HEK293 (cell line): ENCODE measurements around the gene DNAJC3.

ENCODE experiments used
- CTCF ChIA-PET: fragments of 350-600 bp; formaldehyde crosslinking; extraction: SDS; loops from one replicate; lab custom pipeline; 2021; ENCODE audit warnings: antibody characterized with exemption; lab: Yijun Ruan, JAX
- POLR2A ChIA-PET: fragments of 300-600 bp; formaldehyde crosslinking; extraction: SDS; loops from one replicate; lab custom pipeline; 2020; ENCODE audit warnings: antibody characterized with exemption, inconsistent platforms; lab: Yijun Ruan, JAX
- H3K27ac ChIP-seq: fragments of 200-500 bp; sonication (Bioruptor generic); 2 replicates; pipeline ENCODE4 v1.5.1; 2014; ENCODE audit warnings: low read depth, low read length, control low read depth, inconsistent platforms; ENCODE audit errors: extremely low read depth
- H3K36me3 ChIP-seq, 2 experiments: fragments of 200-500 bp in 1 of 2; sonication (Bioruptor generic) in 1 of 2; 1 replicate in 1 of 2; 2 replicates in 1 of 2; pipeline ENCODE4 v1.5.1; 2014 to 2017; ENCODE audit warnings: inconsistent platforms in 2 of 2, low read length in 2 of 2; ENCODE audit not compliant: control insufficient read depth in 2 of 2, insufficient read depth in 1 of 2
- H3K4me1 ChIP-seq: fragments of 200-500 bp; sonication (Bioruptor generic); 2 replicates; pipeline ENCODE4 v1.5.1; 2014; ENCODE audit warnings: mild to moderate bottlenecking, low read length, inconsistent platforms; ENCODE audit not compliant: control insufficient read depth, insufficient read depth
- H3K4me3 ChIP-seq: 2 replicates; pipeline ENCODE4 v1.5.1; 2011; ENCODE audit warnings: low read depth, mild to moderate bottlenecking, control low read depth, low read length, moderate library complexity
- H3K9me3 ChIP-seq: fragments of 200-500 bp; sonication (Bioruptor generic); 2 replicates; pipeline ENCODE4 v1.5.1; 2014; ENCODE audit warnings: low read depth, low read length, inconsistent platforms; ENCODE audit not compliant: control insufficient read depth, insufficient read depth
- SETDB1 ChIP-seq: IDR thresholded peaks from one replicate; pipeline ENCODE4 v1.6.1; 2017; ENCODE audit warnings: mild to moderate bottlenecking, low read length, moderate library complexity, mixed read lengths; ENCODE audit not compliant: insufficient read length
- TRIM28 ChIP-seq: IDR thresholded peaks from 2 replicates; pipeline ENCODE4 v1.6.1; 2011; ENCODE audit warnings: low read length, control low read depth, borderline replicate concordance
- ZBTB7A ChIP-seq: fragments of 450-650 bp; formaldehyde crosslinking; IDR thresholded peaks from 2 replicates; pipeline ENCODE4 v1.5.1; 2016; ENCODE audit warnings: low read depth, missing biosample characterization, missing genetic modification characterization
- ZNF19 ChIP-seq: fragments of 450-650 bp; formaldehyde crosslinking; IDR thresholded peaks from 2 replicates; pipeline ENCODE4; 2016; ENCODE audit warnings: missing biosample characterization, missing genetic modification characterization, low read depth
- ZNF202 ChIP-seq: fragments of 450-650 bp; formaldehyde crosslinking; IDR thresholded peaks from 2 replicates; pipeline ENCODE4 v1.5.1; 2016; ENCODE audit warnings: missing biosample characterization, missing genetic modification characterization, borderline replicate concordance
- ZNF24 ChIP-seq: fragments of 450-650 bp; formaldehyde crosslinking; IDR thresholded peaks from 2 replicates; pipeline ENCODE4 v1.5.1; 2016; ENCODE audit warnings: missing biosample characterization, missing genetic modification characterization
- ZNF248 ChIP-seq: fragments of 450-650 bp; formaldehyde crosslinking; IDR thresholded peaks from 2 replicates; pipeline ENCODE4 v1.5.1; 2017; ENCODE audit warnings: missing biosample characterization, missing genetic modification characterization
- ZNF335 ChIP-seq: fragments of 450-650 bp; formaldehyde crosslinking; conservative IDR thresholded peaks from 2 replicates; pipeline ENCODE4 v1.5.1; 2016; ENCODE audit warnings: missing biosample characterization, missing genetic modification characterization
- ZNF544 ChIP-seq: fragments of 450-650 bp; formaldehyde crosslinking; IDR thresholded peaks from 2 replicates; pipeline ENCODE4 v1.5.0; 2017; ENCODE audit warnings: missing biosample characterization, missing genetic modification characterization
- ZNF600 ChIP-seq: fragments of 450-650 bp; formaldehyde crosslinking; IDR thresholded peaks from 2 replicates; pipeline ENCODE4 v1.5.1; 2016; ENCODE audit warnings: missing biosample characterization, missing genetic modification characterization
- ZNF621 ChIP-seq: fragments of 450-650 bp; formaldehyde crosslinking; IDR thresholded peaks from 2 replicates; pipeline ENCODE4 v1.5.1; 2017; ENCODE audit warnings: missing biosample characterization, missing genetic modification characterization
- ZNF624 ChIP-seq: fragments of 450-650 bp; formaldehyde crosslinking; IDR thresholded peaks from 2 replicates; pipeline ENCODE4 v1.5.1; 2017; ENCODE audit warnings: missing biosample characterization, missing genetic modification characterization
- ZNF626 ChIP-seq: fragments of 450-650 bp; sonication (Bioruptor Pico); formaldehyde crosslinking; IDR thresholded peaks from 2 replicates; pipeline ENCODE4 v1.5.1; 2018; ENCODE audit warnings: missing biosample characterization, missing genetic modification characterization, inconsistent platforms
- ZNF654 ChIP-seq: fragments of 450-650 bp; formaldehyde crosslinking; IDR thresholded peaks from 2 replicates; pipeline ENCODE4 v1.5.1; 2016; ENCODE audit warnings: low read depth, missing biosample characterization, missing genetic modification characterization
- ZNF707 ChIP-seq: fragments of 450-650 bp; formaldehyde crosslinking; IDR thresholded peaks from 2 replicates; pipeline ENCODE4 v1.5.1; 2016; ENCODE audit warnings: missing biosample characterization, missing genetic modification characterization
- TF ChIP-seq, protein P1 (sequence below): fragments of 450-650 bp; IDR thresholded peaks from 2 replicates; pipeline ENCODE4 v1.5.1; 2018; ENCODE audit warnings: missing biosample characterization, missing genetic modification characterization
- TF ChIP-seq, protein P2 (sequence below): fragments of 450-650 bp; formaldehyde crosslinking; IDR thresholded peaks from 2 replicates; pipeline ENCODE4 v1.5.1; 2017; ENCODE audit warnings: missing biosample characterization, missing genetic modification characterization
- TF ChIP-seq, protein P3 (sequence below): fragments of 450-650 bp; formaldehyde crosslinking; IDR thresholded peaks from 2 replicates; pipeline ENCODE4 v1.5.1; 2016; ENCODE audit warnings: missing biosample characterization, missing genetic modification characterization
- TF ChIP-seq, protein P4 (sequence below): fragments of 450-650 bp; formaldehyde crosslinking; IDR thresholded peaks from 2 replicates; pipeline ENCODE4 v1.5.1; 2016; ENCODE audit warnings: missing biosample characterization, missing genetic modification characterization, low read depth

Gene DNAJC3

DNA sequence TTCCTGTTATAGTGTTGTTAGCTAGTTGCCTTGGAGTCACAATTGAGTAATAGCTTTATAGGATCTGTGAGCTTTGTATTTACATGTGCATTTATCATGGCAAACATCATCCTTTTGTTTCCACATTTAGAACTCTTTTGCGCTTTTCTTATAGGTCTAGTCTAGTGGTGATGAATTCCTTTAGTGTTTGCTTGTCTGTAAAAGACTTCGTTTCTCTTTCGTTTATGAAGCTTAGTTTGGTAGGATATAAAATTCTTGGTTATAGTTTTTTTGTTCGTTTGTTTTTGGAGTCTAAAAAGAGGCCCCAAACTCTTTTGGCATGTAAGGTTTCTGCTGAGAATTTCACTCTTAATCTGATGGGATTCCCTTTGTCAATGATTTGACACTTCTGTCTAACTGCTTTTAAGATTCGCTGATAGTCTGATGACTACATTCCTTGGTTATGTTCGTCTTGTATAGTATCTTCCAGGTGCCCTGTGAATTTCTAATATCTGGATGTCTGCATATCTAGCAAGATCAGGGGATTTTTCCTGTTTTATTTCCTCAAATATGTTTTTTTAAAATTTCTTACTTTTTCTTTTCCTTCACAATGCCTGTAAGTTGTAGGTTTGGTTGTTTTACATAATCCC is 20.2 kb downstream of the DNAJC3 start:
- TF ChIP-seq ZNF626 (tag by site-specific recombination) (0 out of 2 replicates have a peak, but pooled peaks have one; percentile 30), SETDB1 (peak; percentile 93), ZNF707 (tag by site-specific recombination) (no peak), ZNF24 (no peak), ZNF335 (tag by site-specific recombination) (no peak), ZNF202 (no peak), ZNF248 (no peak)
- TF ChIP-seq, all 188 proteins: peak for 2
- CTCF ChIA-PET, result interaction anchor here (0.7 to 1.2 kb wide), 5 partner anchors 73 to 611 kb away, joined by 3 to 5 read pairs (median 4); no protein-coding TSS in a partner anchor
- Histone ChIP-seq H3K27ac (no peak overlapping the region), H3K36me3 (no peaks in the 10 kb centered on the region), H3K9me3 (no peaks in the 10 kb centered on the region), H3K4me3 (no peak overlapping the region), H3K4me1 (peaks cover 12% of the 10 kb centered on the region)
- POLR2A ChIA-PET, result interaction anchor here (0.7 to 1.1 kb wide), 2 partner anchors 20 to 220 kb away, joined by 3 to 6 read pairs; partner anchors contain the start of gene DNAJC3

DNA sequence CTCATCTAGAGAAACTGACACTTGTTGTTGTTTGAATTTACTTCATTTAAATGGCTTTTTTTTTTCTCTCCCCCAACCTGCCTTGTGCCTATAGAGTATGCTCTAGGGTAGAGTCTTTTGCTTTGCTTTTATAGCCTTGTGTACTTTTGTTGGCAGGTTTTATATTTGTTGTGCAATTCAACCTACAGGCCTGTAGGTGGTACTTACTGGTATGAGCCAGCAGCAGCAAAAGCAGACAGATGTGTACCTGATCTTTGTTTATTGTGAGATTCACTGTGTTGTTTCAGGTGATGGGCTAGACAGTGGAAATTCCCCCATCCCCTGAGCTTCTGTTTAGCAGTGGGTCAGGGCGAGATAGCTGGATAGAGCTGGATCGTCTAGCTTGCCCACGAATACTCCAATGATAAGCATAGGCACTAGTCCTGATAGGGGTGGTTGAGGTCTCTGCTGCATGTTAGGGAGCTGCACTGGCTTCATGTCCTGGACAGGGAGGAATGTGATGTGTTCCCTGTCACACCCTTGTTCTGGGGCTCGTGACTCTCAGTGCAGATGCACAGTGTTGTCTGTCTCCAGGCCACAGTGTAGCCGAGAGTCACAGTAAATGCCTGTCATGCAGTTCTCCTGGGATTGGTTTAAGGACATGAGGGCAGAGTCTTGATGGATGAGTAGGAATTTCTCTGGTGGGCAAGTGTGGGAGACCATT is 21.3 kb downstream of the DNAJC3 start:
- ChIA-PET POLR2A (interaction anchor here (0.7 kb wide), 1 partner anchor 221 kb away, joined by 6 read pairs; no protein-coding TSS in a partner anchor), CTCF (interaction anchor here (0.6 to 1.0 kb wide), 5 partner anchors 58 to 612 kb away, joined by 3 to 7 read pairs (median 5); no protein-coding TSS in a partner anchor)
- TF ChIP-seq, protein P1, sequence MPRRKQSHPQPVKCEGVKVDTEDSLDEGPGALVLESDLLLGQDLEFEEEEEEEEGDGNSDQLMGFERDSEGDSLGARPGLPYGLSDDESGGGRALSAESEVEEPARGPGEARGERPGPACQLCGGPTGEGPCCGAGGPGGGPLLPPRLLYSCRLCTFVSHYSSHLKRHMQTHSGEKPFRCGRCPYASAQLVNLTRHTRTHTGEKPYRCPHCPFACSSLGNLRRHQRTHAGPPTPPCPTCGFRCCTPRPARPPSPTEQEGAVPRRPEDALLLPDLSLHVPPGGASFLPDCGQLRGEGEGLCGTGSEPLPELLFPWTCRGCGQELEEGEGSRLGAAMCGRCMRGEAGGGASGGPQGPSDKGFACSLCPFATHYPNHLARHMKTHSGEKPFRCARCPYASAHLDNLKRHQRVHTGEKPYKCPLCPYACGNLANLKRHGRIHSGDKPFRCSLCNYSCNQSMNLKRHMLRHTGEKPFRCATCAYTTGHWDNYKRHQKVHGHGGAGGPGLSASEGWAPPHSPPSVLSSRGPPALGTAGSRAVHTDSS (tag by site-specific recombination), result no peak
- TF ChIP-seq, protein P2, sequence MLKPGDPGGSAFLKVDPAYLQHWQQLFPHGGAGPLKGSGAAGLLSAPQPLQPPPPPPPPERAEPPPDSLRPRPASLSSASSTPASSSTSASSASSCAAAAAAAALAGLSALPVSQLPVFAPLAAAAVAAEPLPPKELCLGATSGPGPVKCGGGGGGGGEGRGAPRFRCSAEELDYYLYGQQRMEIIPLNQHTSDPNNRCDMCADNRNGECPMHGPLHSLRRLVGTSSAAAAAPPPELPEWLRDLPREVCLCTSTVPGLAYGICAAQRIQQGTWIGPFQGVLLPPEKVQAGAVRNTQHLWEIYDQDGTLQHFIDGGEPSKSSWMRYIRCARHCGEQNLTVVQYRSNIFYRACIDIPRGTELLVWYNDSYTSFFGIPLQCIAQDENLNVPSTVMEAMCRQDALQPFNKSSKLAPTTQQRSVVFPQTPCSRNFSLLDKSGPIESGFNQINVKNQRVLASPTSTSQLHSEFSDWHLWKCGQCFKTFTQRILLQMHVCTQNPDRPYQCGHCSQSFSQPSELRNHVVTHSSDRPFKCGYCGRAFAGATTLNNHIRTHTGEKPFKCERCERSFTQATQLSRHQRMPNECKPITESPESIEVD (tag by site-specific recombination), result no peak
- peak; percentile 31; the same call in 1 of the 2 replicates for TF ChIP-seq TRIM28
- no peak for TF ChIP-seq ZNF624
- peak; percentile 78 for TF ChIP-seq ZNF600 (tag by site-specific recombination)
- H3K36me3 ChIP-seq, result no peaks in the 10 kb centered on the region
- peaks cover 12% of the 10 kb centered on the region for H3K4me1 ChIP-seq
- H3K9me3 ChIP-seq, result no peaks in the 10 kb centered on the region
- 0 out of 2 replicates have a peak overlapping the region, but pooled peaks have one; percentile 34 for H3K27ac ChIP-seq
- H3K4me3 ChIP-seq, result no peak overlapping the region

DNA sequence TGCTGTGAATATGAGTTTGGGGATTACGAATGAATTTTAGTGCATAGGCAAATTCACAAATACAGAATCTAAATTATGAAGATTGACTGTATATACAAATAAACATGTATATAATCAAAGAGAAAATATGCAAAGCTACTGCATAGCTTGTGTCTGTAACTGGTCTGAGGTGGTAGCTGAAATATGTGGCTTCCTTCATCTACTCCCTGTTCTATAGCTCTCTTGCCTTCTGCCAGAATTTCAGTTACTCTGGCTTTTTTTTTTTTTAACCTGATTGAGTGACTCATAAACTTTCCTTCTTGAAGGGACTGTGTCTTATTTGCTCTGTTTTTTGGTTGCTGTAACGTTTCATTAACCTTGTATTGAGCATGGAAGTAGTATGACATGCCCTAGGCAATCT is 26.6 kb downstream of the DNAJC3 start:
- Histone ChIP-seq H3K9me3 (no peaks in the 10 kb centered on the region), H3K27ac (no peak overlapping the region), H3K36me3 (no peaks in the 10 kb centered on the region), H3K4me3 (no peak overlapping the region), H3K4me1 (peaks cover 6% of the 10 kb centered on the region)
- no peak for TF ChIP-seq ZNF544 (tag by site-specific recombination)
- ChIA-PET CTCF (interaction anchor here (0.6 to 3.0 kb wide), 7 partner anchors 21 to 1364 kb away, joined by 3 to 8 read pairs (median 4); no protein-coding TSS in a partner anchor), POLR2A (interaction anchor here (1.7 kb wide), 1 partner anchor 27 kb away, joined by 4 read pairs; the partner anchor contains the start of gene DNAJC3)

DNA sequence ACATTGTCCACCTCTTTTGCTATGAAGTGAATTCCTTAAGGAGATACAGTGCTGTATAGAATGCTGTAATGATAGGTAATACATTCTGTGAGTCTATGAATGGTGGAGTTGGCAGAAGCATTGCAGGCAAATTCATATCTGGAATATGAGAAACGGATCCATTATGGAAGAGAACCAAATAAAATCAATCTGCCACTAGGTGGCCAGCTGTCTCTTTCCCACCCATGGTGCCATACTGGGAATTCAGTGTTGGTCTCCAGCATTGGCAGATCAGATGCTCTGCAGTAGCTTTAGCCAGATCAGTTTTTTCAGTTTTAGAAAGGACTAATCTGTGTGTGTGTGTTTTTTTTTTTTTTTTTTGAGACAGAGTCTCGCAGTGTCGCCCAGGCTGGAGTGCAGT is 27.6 kb downstream of the DNAJC3 start:
- Histone ChIP-seq H3K9me3 (no peaks in the 10 kb centered on the region), H3K4me3 (no peak overlapping the region), H3K36me3 (no peaks in the 10 kb centered on the region), H3K27ac (no peak overlapping the region), H3K4me1 (no peaks in the 10 kb centered on the region; the same call in 1 of the 2 replicates)
- POLR2A ChIA-PET, result interaction anchor here (1.1 kb wide), 1 partner anchor 28 kb away, joined by 3 read pairs; the partner anchor contains the start of gene DNAJC3
- CTCF ChIA-PET, result interaction anchor here (0.7 to 3.0 kb wide), 5 partner anchors 20 to 130 kb away, joined by 3 to 8 read pairs (median 3); no protein-coding TSS in a partner anchor
- TF ChIP-seq, protein P3, sequence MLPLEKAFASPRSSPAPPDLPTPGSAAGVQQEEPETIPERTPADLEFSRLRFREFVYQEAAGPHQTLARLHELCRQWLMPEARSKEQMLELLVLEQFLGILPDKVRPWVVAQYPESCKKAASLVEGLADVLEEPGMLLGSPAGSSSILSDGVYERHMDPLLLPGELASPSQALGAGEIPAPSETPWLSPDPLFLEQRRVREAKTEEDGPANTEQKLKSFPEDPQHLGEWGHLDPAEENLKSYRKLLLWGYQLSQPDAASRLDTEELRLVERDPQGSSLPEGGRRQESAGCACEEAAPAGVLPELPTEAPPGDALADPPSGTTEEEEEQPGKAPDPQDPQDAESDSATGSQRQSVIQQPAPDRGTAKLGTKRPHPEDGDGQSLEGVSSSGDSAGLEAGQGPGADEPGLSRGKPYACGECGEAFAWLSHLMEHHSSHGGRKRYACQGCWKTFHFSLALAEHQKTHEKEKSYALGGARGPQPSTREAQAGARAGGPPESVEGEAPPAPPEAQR (tag by site-specific recombination), result no peak
- TF ChIP-seq ZBTB7A (tag by site-specific recombination) (no peak), ZNF654 (peak; percentile 27), ZNF19 (tag by site-specific recombination) (no peak), ZNF621 (no peak)
- TF ChIP-seq, protein P4, sequence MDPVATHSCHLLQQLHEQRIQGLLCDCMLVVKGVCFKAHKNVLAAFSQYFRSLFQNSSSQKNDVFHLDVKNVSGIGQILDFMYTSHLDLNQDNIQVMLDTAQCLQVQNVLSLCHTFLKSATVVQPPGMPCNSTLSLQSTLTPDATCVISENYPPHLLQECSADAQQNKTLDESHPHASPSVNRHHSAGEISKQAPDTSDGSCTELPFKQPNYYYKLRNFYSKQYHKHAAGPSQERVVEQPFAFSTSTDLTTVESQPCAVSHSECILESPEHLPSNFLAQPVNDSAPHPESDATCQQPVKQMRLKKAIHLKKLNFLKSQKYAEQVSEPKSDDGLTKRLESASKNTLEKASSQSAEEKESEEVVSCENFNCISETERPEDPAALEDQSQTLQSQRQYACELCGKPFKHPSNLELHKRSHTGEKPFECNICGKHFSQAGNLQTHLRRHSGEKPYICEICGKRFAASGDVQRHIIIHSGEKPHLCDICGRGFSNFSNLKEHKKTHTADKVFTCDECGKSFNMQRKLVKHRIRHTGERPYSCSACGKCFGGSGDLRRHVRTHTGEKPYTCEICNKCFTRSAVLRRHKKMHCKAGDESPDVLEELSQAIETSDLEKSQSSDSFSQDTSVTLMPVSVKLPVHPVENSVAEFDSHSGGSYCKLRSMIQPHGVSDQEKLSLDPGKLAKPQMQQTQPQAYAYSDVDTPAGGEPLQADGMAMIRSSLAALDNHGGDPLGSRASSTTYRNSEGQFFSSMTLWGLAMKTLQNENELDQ (tag by site-specific recombination), result no peak
